ENCODE measurements around the gene OTOGL.

OTOGL gene

DNA sequence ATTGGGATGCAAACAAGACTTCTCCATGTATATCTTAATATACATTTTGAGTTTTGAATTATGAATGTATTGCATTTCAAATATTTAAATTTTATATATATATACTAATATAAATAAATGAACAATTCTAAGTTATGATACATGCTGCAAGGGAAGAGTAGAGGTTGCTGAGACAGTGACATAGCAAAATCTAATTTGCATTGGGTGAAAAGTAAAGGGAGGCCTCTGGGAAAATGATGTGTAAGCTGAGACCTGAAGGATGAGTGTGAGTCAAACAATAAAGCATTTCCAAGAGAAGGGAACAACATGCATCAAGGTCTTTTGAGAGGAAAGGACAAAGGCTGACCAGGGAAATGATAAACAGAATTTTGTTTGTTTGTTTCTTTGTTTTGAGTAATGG, 281.8 kb downstream of the OTOGL start:
- DNase-seq: no peak

DNA sequence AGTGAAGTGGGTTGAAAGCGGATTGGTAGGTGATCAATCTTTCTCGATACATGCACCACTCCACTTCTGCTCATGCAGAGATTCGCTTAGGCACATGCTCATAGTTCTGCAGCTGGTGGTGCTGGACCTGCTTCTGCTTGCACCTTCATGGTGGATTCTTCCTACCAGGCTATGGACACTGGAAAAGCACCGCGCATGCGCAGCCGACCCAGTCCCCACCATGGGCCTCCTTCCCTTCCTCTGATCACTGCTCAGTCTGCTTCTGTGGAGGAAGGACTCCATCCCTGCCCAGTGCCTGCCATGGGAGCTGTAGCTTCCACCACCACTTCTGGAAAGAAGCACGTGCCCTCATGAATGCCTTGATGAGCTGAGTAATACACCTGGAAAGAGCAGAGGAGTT, 282.9 kb downstream of the OTOGL start:
- DNase-seq: no peak

DNA sequence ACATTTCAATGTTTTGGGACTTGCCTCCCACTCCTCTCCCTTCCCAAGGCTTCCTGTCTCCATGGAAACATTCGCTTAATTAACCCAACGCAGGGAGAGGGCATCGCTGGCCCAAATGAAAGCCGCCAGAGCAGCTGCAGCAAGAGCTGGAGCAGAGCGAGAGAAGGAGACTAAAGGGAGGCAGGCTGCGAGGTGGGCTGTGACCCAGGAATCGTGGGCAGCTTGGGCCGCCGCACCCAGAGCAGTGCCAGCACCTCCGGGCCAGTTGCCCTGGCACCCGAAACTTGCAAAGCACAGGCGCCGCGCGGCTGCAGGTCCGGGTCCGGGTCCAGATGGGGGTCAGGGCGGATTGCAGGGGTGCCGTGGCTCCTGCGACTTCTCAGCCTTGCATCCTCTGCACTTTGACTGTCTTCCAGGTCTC, 301.2 kb downstream of the OTOGL start:
- no peak for DNase-seq

DNA sequence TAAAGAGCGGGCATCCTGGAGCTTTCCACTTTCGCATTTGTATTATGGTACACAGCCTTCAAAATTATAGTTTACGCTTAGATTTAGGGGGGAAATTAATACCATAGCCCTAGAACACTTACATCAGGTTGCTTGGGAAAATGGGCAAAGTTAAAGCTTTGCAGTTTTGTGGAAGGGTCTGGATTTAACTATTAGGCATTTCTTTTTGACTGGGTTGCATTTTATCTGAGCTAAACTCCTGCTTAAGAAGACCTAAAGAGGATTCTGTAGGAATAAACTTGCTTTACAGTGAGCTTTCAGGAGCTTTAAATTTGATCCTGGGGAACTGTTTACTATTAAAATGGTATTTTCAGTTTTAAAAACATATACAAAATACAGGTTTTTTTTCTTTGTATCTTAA, 301.9 kb downstream of the OTOGL start:
- no peak for DNase-seq

DNA sequence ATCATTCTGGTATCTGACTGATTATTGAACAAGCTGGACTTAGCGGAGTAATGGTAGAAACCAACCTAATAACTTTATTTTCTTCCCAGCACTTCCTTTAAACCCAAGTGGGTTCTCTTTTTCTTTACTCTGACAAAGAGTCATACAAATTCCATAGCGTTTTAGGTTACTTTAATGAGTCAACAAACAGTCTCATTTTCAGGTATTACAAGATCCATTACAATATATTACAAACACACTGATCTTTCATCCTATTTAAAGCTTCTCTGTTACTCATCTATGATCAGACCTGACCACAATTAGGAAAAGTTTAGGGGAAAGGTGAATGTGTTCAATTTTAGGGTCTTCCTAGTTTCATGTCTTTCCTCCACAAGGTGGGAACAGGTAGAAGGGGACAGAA, 305.3 kb downstream of the OTOGL start:
- no peak for DNase-seq

DNA sequence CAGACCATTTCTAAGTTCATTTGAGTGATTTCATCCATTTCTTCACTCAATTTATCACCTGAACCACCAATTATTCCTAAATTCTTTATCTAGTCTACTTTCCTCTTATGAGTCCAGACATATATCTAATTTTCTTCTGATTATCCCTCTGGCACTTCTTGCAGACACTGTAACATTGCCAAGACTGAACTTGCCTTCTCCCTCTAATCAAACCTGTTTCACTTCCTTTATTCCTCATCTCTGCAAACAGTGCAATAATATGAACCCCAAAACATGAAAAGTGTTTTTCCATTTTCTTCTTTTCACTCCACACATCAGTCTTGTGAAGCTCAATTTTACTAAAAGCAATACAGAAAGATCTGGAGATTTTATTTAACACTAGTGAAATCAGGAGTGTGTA, 306.9 kb downstream of the OTOGL start:
- DNase-seq: no peak

DNA sequence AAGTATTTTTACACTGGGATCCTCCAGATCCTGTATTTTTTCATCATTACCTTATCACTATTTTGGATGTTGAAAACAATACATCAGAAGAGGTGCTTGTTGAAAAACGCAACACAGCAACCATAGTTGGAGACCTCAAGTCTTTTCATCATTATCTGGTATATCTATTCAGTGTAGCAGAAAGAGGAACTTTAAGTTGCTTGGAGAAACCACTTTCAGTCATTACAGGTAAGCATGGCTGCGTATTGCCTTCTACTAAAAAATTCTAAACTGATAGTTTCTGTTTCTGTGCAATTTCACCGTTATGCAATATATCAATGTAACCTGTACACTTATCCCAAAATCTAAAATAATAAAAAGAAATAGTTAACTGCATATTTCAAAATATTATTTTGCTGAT, 312.4 kb downstream of the OTOGL start:
- no peak for DNase-seq

DNA sequence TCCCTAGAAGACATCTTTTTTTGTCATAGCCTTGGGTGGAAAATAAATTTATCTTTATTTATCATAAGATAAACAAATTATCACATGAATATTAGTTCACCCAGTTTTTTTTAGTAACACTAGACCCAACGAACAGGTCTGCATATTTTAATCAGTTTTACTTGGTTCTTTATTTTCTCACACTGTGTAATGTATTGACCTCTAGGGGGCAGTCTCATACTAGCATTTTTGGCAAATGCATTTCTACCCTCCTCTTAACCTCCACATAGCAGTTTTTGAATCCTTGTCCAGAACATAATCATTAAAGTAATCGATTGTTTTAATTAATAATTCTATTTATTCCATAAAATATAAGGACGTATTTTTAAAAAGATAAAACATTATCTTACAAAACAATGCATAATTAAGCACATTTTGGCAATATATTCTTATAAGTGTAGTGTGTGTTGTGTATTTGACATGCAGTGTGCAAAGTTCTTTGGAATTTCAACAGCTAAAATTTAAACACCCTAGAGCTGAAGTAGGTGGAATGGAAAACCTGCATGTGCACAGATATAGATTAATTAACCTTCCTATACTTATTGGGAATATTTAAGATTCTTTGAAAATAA, 313.1 kb downstream of the OTOGL start:
- peak; percentile 19 for DNase-seq

DNA sequence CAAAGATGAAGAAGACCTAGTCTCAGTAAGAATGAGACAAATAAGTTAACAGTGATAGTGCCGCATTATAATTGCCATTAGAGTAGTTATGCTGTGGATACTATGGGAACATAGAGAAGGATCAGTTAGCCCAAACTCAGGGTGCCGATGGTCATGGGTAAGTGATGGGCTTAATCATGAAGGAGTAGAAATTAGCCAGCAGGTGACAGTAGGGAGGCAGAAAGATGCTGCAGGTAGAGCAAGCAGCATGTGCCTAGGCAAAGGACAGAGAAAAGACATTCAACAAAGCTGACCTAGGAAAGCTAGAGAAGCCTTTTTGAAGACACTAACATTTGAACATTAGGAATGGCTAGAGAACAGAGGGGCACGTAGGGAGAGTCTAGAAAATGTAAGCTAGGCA, 314.1 kb downstream of the OTOGL start:
- no peak for DNase-seq

DNA sequence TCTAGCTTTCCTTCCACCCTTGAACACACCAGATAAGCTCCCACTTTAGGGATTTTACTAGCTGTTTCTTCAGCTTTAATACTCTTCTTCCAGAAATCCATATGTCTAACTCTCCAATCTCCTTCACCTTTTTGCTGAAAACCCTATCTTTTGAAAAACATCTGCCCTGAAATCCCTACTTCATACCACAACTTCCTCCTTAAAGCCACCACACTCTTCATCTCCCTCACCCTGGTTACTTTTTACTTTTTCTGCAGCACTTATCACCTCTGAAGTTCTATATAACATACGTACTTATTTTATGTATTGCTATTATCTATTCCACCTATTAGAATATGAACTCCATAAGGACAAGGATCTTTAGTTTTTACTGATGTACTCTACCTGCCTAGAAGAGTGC, 316.1 kb downstream of the OTOGL start:
- DNase-seq: no peak

DNA sequence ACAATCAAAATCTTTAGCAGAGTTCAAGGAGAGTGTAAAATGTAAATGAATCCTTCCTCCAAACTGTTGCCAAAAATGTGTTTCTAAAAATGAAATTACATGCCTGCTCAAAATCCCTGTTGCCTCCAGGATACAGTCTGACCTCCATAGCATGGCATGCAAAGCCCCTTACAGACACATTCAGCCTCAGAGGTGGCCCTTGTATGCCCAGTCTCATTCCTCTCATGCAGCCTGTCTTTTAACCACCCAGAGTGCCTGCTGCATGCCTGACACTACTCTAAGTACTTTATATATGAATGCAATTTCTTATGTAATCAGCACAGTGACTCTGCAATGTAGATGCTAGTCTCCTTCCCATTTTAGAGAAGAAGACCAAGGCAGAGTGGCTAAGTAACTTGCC, 320.3 kb downstream of the OTOGL start:
- no peak for DNase-seq

DNA sequence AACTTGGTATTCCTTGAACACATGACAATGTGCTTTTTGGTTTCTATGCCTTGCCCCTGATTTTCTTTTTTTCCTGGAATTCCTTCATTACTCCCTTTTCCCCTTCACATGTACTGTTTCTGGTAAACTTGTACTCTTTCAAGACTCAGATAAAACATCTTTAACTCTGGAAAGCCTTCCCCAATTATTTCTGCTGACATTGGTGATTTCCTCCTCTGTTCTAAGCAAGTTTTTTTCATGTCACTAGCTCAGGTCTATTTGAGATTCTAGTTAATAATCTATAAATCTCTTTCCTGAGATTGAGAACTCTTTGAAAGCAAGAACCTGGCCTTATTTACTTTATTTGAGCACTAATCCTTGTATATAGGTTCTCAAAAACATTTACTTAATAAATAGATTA, 320.7 kb downstream of the OTOGL start:
- DNase-seq: no peak

DNA sequence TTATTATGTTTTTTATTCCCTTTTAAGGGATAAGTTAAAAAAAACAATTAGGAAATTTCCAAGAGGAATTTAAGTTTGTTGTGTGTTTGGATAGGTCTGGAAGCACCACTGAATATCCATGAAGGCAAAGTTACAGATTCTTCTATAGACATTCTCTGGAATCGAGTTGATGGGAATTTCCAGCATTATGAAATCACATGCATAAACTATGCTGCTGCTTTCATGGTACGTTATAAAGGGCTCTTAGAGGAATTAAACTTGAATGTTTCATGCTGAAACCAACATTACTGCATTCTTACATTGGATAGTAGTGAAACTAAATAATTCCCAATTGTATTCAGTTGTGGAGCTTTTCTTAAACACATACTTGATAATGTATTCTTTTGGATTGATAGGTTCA, 323.2 kb downstream of the OTOGL start:
- no peak for DNase-seq

All from CD4-positive, alpha-beta T cell treated with Interleukin-17A for 1 hour (primary cell).